DOHH2 (cell line): Measurements from ENCODE around the gene TOGARAM1.

Source experiments
- H3F3A ChIP-seq: fragments of 200-600 bp; sonication (generic), shearing (Covaris generic); 2 replicates; pipeline ENCODE4 v1.6.0; 2016; ENCODE audit warnings: antibody characterized with exemption, mild to moderate bottlenecking; ENCODE audit not compliant: control insufficient read depth, insufficient read depth
- H3K27ac ChIP-seq: fragments of 200-600 bp; sonication (generic); 2 replicates; pipeline ENCODE4 v1.5.1; 2014; ENCODE audit warnings: low read depth, mild to moderate bottlenecking, low read length, moderate library complexity
- H3K27me3 ChIP-seq: fragments of 200-600 bp; sonication (generic); 2 replicates; pipeline ENCODE4 v1.6.1; 2014; ENCODE audit warnings: mild to moderate bottlenecking, low read length, mixed read lengths; ENCODE audit not compliant: control insufficient read depth
- H3K36me3 ChIP-seq: fragments of 200-600 bp; sonication (generic); 2 replicates; pipeline ENCODE4 v1.6.1; 2014; ENCODE audit warnings: mild to moderate bottlenecking, low read length, moderate library complexity, mixed read lengths; ENCODE audit not compliant: control insufficient read depth
- H3K4me1 ChIP-seq: fragments of 200-600 bp; sonication (generic); 2 replicates; pipeline ENCODE4 v1.6.1; 2014; ENCODE audit warnings: mild to moderate bottlenecking, low read length, mixed read lengths; ENCODE audit not compliant: control insufficient read depth
- H3K4me2 ChIP-seq: fragments of 200-600 bp; sonication (generic); 2 replicates; pipeline ENCODE4 v1.6.0; 2014; ENCODE audit warnings: mild to moderate bottlenecking, low read length, moderate library complexity
- H3K4me3 ChIP-seq: fragments of 200-600 bp; sonication (generic); 2 replicates; pipeline ENCODE4 v1.5.1; 2014; ENCODE audit warnings: mild to moderate bottlenecking, low read length, mixed read lengths
- H3K79me2 ChIP-seq: fragments of 200-600 bp; sonication (generic); 2 replicates; pipeline ENCODE4 v1.6.1; 2014; ENCODE audit warnings: mild to moderate bottlenecking, low read length, mixed read lengths; ENCODE audit not compliant: control insufficient read depth
- H3K9me2 ChIP-seq: fragments of 200-600 bp; sonication (generic); replicated peaks from 2 replicates; pipeline ENCODE4 v1.6.1; 2014; ENCODE audit warnings: mild to moderate bottlenecking, low read length, mixed read lengths; ENCODE audit not compliant: control insufficient read depth
- H3K9me3 ChIP-seq: fragments of 200-600 bp; sonication (generic); 2 replicates; pipeline ENCODE4 v1.6.1; 2014; ENCODE audit warnings: antibody characterized with exemption, low read length, mixed read lengths; ENCODE audit not compliant: control insufficient read depth, insufficient read depth
- H4K20me1 ChIP-seq: fragments of 200-600 bp; sonication (generic); 2 replicates; pipeline ENCODE4 v1.6.0; 2014; ENCODE audit warnings: low read depth, mild to moderate bottlenecking, antibody characterized with exemption, low read length, moderate library complexity; ENCODE audit not compliant: control insufficient read depth, insufficient read depth
- CTCF ChIP-seq: fragments of 200-600 bp; sonication (generic); IDR thresholded peaks from one replicate; pipeline ENCODE4 v1.5.1; 2014; ENCODE audit warnings: antibody characterized with exemption, mild to moderate bottlenecking, low read depth, low read length; ENCODE audit not compliant: poor library complexity, severe bottlenecking
- EZH2phosphoT487 ChIP-seq: fragments of 200-600 bp; sonication (generic); IDR thresholded peaks from 2 replicates; pipeline ENCODE4 v1.6.1; 2017; ENCODE audit warnings: borderline replicate concordance, mild to moderate bottlenecking, antibody characterized with exemption, low read length, moderate library complexity, mixed read lengths

Gene TOGARAM1

GRCh38 chr14:44971459-44971858 lies 9.5 kb downstream of the TOGARAM1 start:
- Histone ChIP-seq H3K79me2 (peaks cover 98% of the 10 kb centered on the region), H3K27me3 (no peaks in the 10 kb centered on the region), H3K4me3 (no peak overlapping the region), H3K27ac (no peak overlapping the region), H3K36me3 (peaks cover 30% of the 10 kb centered on the region), H3K4me2 (no peak overlapping the region), H3F3A (peaks cover 2% of the 10 kb centered on the region; the same call in 1 of the 2 replicates), H3K4me1 (peaks cover 25% of the 10 kb centered on the region), H3K9me3 (peaks cover 5% of the 10 kb centered on the region; the same call in 1 of the 2 replicates), H4K20me1 (no peaks in the 10 kb centered on the region), H3K9me2 (no peaks in the 10 kb centered on the region)
- TF ChIP-seq EZH2phosphoT487 (no peak), CTCF (no peak)

DNA sequence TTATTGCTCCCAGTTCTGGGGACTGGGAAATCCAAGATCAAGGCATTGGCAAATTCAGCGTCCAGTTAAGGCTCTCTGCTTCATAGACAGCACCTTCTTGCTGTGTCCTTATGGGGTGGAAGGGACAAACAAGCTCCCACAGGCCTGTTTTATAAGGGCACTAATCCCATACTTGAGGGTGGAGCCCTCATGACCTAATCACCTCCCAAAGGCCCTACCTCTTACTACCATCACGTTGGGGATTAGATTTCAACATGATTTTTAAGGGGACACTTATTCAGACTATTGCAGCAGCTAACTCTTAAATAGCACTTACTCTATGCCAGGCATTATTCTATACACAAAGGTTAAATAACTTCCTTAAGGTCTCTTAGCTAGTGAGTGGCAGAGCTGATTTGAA lies 17.3 kb downstream of the TOGARAM1 start:
- H3K4me1 ChIP-seq, result peaks cover 4% of the 10 kb centered on the region
- no peaks in the 10 kb centered on the region for H3K9me3 ChIP-seq
- H3K79me2 ChIP-seq, result peaks cover 68% of the 10 kb centered on the region
- no peak for TF ChIP-seq EZH2phosphoT487
- no peak for TF ChIP-seq CTCF
- no peaks in the 10 kb centered on the region for H3K36me3 ChIP-seq
- H3K4me3 ChIP-seq, result no peak overlapping the region
- no peaks in the 10 kb centered on the region for H3K27me3 ChIP-seq
- H4K20me1 ChIP-seq, result no peaks in the 10 kb centered on the region
- no peaks in the 10 kb centered on the region for H3K9me2 ChIP-seq
- H3K27ac ChIP-seq, result no peak overlapping the region
- 0 out of 2 replicates have a peak, but pooled peaks cover 2% of the 10 kb centered on the region for H3F3A ChIP-seq
- H3K4me2 ChIP-seq, result no peak overlapping the region

- Histone ChIP-seq H3K79me2 (peaks cover 63% of the 10 kb centered on the region), H3K9me2 (no peaks in the 10 kb centered on the region), H3K27me3 (no peaks in the 10 kb centered on the region), H3K4me2 (no peak overlapping the region), H3K27ac (no peak overlapping the region), H4K20me1 (no peaks in the 10 kb centered on the region), H3K4me1 (peaks cover 4% of the 10 kb centered on the region), H3K4me3 (no peak overlapping the region), H3K9me3 (no peaks in the 10 kb centered on the region), H3K36me3 (no peaks in the 10 kb centered on the region), H3F3A (0 out of 2 replicates have a peak, but pooled peaks cover 2% of the 10 kb centered on the region)
- no peak for TF ChIP-seq EZH2phosphoT487
- no peak for TF ChIP-seq CTCF
Measured at GRCh38 chr14:44979740-44980356, 17.9 kb downstream of the TOGARAM1 start.
